Loucy (cell line): Measurements from ENCODE around the gene TUSC1.

Experiments
- H2AFZ ChIP-seq: fragments of 200-600 bp; sonication (generic); 2 replicates; pipeline ENCODE4 v1.6.0; 2016; ENCODE audit warnings: antibody characterized with exemption, mild to moderate bottlenecking, low read length, moderate library complexity
- H3F3A ChIP-seq: fragments of 200-600 bp; 2 replicates; pipeline ENCODE4 v1.6.0; 2016; ENCODE audit warnings: antibody characterized with exemption, low read depth, mild to moderate bottlenecking
- H3K27me3 ChIP-seq: fragments of 200-600 bp; sonication (generic); 2 replicates; pipeline ENCODE4 v1.6.1; 2014; ENCODE audit warnings: low read length, mild to moderate bottlenecking; ENCODE audit not compliant: insufficient read depth, poor library complexity, severe bottlenecking
- H3K36me3 ChIP-seq: fragments of 200-600 bp; sonication (generic); 2 replicates; pipeline ENCODE4 v1.6.1; 2016; ENCODE audit warnings: low read length; ENCODE audit not compliant: insufficient read depth
- H3K4me1 ChIP-seq: fragments of 200-600 bp; sonication (generic); 2 replicates; pipeline ENCODE4 v1.5.1; 2014; ENCODE audit warnings: low read length, mild to moderate bottlenecking; ENCODE audit not compliant: insufficient read depth, poor library complexity, severe bottlenecking
- H3K4me2 ChIP-seq: fragments of 200-600 bp; sonication (generic); 2 replicates; pipeline ENCODE4 v1.6.0; 2014; ENCODE audit warnings: antibody characterized with exemption, low read length, low read depth, mild to moderate bottlenecking; ENCODE audit not compliant: poor library complexity, severe bottlenecking
- H3K4me3 ChIP-seq: fragments of 200-600 bp; sonication (generic); 2 replicates; pipeline ENCODE4 v1.5.1; 2014; ENCODE audit warnings: low read length, mild to moderate bottlenecking, mixed read lengths; ENCODE audit not compliant: poor library complexity, severe bottlenecking
- H3K79me2 ChIP-seq: fragments of 200-600 bp; sonication (generic); 2 replicates; pipeline ENCODE4 v1.6.1; 2014; ENCODE audit warnings: low read length; ENCODE audit not compliant: insufficient read depth
- H3K9ac ChIP-seq: fragments of 200-600 bp; sonication (generic); 2 replicates; pipeline ENCODE4 v1.6.0; 2014; ENCODE audit warnings: mild to moderate bottlenecking, low read depth, low read length, moderate library complexity; ENCODE audit not compliant: poor library complexity, severe bottlenecking
- H3K9me2 ChIP-seq: fragments of 200-600 bp; sonication (generic); replicated peaks from 2 replicates; pipeline ENCODE4 v1.6.1; 2016; ENCODE audit warnings: low read depth, low read length, mixed read lengths
- H3K9me3 ChIP-seq: fragments of 200-600 bp; sonication (generic); 2 replicates; pipeline ENCODE4 v1.6.1; 2014; ENCODE audit warnings: mild to moderate bottlenecking, antibody characterized with exemption, low read length, low read depth; ENCODE audit not compliant: insufficient read depth
- H4K20me1 ChIP-seq: fragments of 200-600 bp; sonication (generic); 2 replicates; pipeline ENCODE4 v1.6.0; 2014; ENCODE audit warnings: antibody characterized with exemption, low read length, mild to moderate bottlenecking; ENCODE audit not compliant: insufficient read depth, poor library complexity, severe bottlenecking
- CTCF ChIP-seq: fragments of 200-600 bp; sonication (generic); conservative IDR thresholded peaks from 2 replicates; pipeline ENCODE4 v1.5.1; 2014; ENCODE audit warnings: mild to moderate bottlenecking, antibody characterized with exemption, low read length
- EZH2phosphoT487 ChIP-seq: fragments of 200-600 bp; IDR thresholded peaks from 2 replicates; pipeline ENCODE4 v1.6.1; 2018; ENCODE audit warnings: antibody characterized with exemption, mild to moderate bottlenecking, moderate library complexity, borderline replicate concordance

TUSC1 gene

GRCh38 chr9:25691786-25692185 lies 13.5 kb upstream of the TUSC1 start:
- H3K9me2 ChIP-seq = no peaks in the 10 kb centered on the region
- no peaks in the 10 kb centered on the region for H3F3A ChIP-seq
- H3K9me3 ChIP-seq = no peaks in the 10 kb centered on the region
- H3K4me3 ChIP-seq = no peak overlapping the region
- H3K27me3 ChIP-seq = no peaks in the 10 kb centered on the region
- TF ChIP-seq CTCF (no peak), EZH2phosphoT487 (no peak)
- H3K36me3 ChIP-seq = no peaks in the 10 kb centered on the region
- H3K79me2 ChIP-seq = no peaks in the 10 kb centered on the region
- no peak overlapping the region for H2AFZ ChIP-seq
- H3K4me1 ChIP-seq = no peaks in the 10 kb centered on the region
- no peak overlapping the region for H3K4me2 ChIP-seq
- no peaks in the 10 kb centered on the region for H4K20me1 ChIP-seq
- H3K9ac ChIP-seq = no peak overlapping the region

GRCh38 chr9:25684321-25684720 lies 6.1 kb upstream of the TUSC1 start:
- Histone ChIP-seq H3K9me2 (no peaks in the 10 kb centered on the region), H2AFZ (no peak overlapping the region), H3K4me1 (no peaks in the 10 kb centered on the region), H3K4me2 (no peak overlapping the region), H3K9ac (no peak overlapping the region), H3K9me3 (no peaks in the 10 kb centered on the region), H3K79me2 (no peaks in the 10 kb centered on the region), H3F3A (no peaks in the 10 kb centered on the region), H3K27me3 (no peaks in the 10 kb centered on the region), H3K4me3 (no peak overlapping the region), H4K20me1 (no peaks in the 10 kb centered on the region), H3K36me3 (no peaks in the 10 kb centered on the region)
- TF ChIP-seq CTCF = no peak
- no peak for TF ChIP-seq EZH2phosphoT487

- TF ChIP-seq EZH2phosphoT487 (no peak), CTCF (no peak)
These were observed 3.0 kb upstream of the TUSC1 start for GRCh38 chr9:25681266-25681665.

More at GRCh38 chr9:25681266-25681665, 3.0 kb upstream of the TUSC1 start:
- no peaks in the 10 kb centered on the region for H3K9me2 ChIP-seq
- no peaks in the 10 kb centered on the region for H3F3A ChIP-seq
- no peak overlapping the region for H3K4me2 ChIP-seq
- H3K9ac ChIP-seq = no peak overlapping the region
- no peaks in the 10 kb centered on the region for H3K79me2 ChIP-seq
- H4K20me1 ChIP-seq = no peaks in the 10 kb centered on the region
- H3K36me3 ChIP-seq = no peaks in the 10 kb centered on the region
- no peak overlapping the region for H3K4me3 ChIP-seq
- no peaks in the 10 kb centered on the region for H3K4me1 ChIP-seq
- no peak overlapping the region for H2AFZ ChIP-seq
- H3K27me3 ChIP-seq = no peaks in the 10 kb centered on the region
- no peaks in the 10 kb centered on the region for H3K9me3 ChIP-seq
